SU-DHL-6 (cell line): Measurements from ENCODE around the gene CA5A.
"Not testable (repeated sequence)": the region's sequence is repeated elsewhere in the genome, so short reads cannot be mapped to it uniquely, and the experiment has no call there.

Source experiments
- H2AFZ ChIP-seq: fragments of 200-600 bp; sonication (generic); 2 replicates; pipeline ENCODE4 v1.6.1; 2014; ENCODE audit warnings: low read depth, mild to moderate bottlenecking, moderate library complexity, mixed read lengths, antibody characterized with exemption, low read length; ENCODE audit not compliant: severe bottlenecking
- H3F3A ChIP-seq: fragments of 200-600 bp; shearing (Covaris generic); 2 replicates; pipeline ENCODE4 v1.6.0; 2016; ENCODE audit warnings: antibody characterized with exemption, mild to moderate bottlenecking; ENCODE audit not compliant: insufficient read depth
- H3K27ac ChIP-seq: fragments of 200-600 bp; sonication (generic); 2 replicates; pipeline ENCODE4 v1.5.1; 2016; ENCODE audit warnings: low read depth, mild to moderate bottlenecking, low read length, moderate library complexity, mixed read lengths
- H3K27me3 ChIP-seq: fragments of 200-600 bp; sonication (generic), shearing (Covaris generic); 2 replicates; pipeline ENCODE4 v1.6.0; 2014; ENCODE audit warnings: mild to moderate bottlenecking, low read length
- H3K36me3 ChIP-seq: fragments of 200-600 bp; sonication (generic); 2 replicates; pipeline ENCODE4 v1.6.1; 2014; ENCODE audit warnings: mild to moderate bottlenecking, low read length, mixed read lengths
- H3K4me2 ChIP-seq: fragments of 300-600, 200-600 bp; shearing (Covaris generic), sonication (generic); 2 replicates; pipeline ENCODE4 v1.6.0; 2014; ENCODE audit warnings: low read length, low read depth, mild to moderate bottlenecking; ENCODE audit not compliant: poor library complexity, severe bottlenecking
- H3K4me3 ChIP-seq: fragments of 200-600 bp; sonication (generic); 2 replicates; pipeline ENCODE4 v1.5.1; 2014; ENCODE audit warnings: antibody characterized with exemption, low read length, mild to moderate bottlenecking, mixed read lengths; ENCODE audit not compliant: insufficient read depth, poor library complexity, severe bottlenecking
- H3K79me2 ChIP-seq: fragments of 200-600 bp; sonication (generic); 2 replicates; pipeline ENCODE4 v1.6.1; 2014; ENCODE audit warnings: mild to moderate bottlenecking, low read length, moderate library complexity; ENCODE audit not compliant: insufficient read depth
- H3K9ac ChIP-seq: fragments of 200-600 bp; sonication (generic); 2 replicates; pipeline ENCODE4 v1.7.0; 2014; ENCODE audit warnings: mild to moderate bottlenecking, low read length
- H3K9me2 ChIP-seq: fragments of 200-600 bp; sonication (generic); replicated peaks from 2 replicates; pipeline ENCODE4 v1.6.1; 2014; ENCODE audit warnings: low read length; ENCODE audit not compliant: insufficient read depth
- H3K9me3 ChIP-seq: fragments of 200-600 bp; sonication (generic); 2 replicates; pipeline ENCODE4 v1.6.1; 2014; ENCODE audit warnings: low read length, mixed read lengths; ENCODE audit not compliant: insufficient read depth
- H4K20me1 ChIP-seq: fragments of 200-600 bp; sonication (generic); 2 replicates; pipeline ENCODE4 v1.6.1; 2014; ENCODE audit warnings: low read depth, mild to moderate bottlenecking, antibody characterized with exemption, low read length, moderate library complexity, mixed read lengths
- CTCF ChIP-seq: fragments of 200-600 bp; sonication (generic); IDR thresholded peaks from one replicate; pipeline ENCODE4 v1.5.1; 2017; ENCODE audit warnings: antibody characterized with exemption, mild to moderate bottlenecking, low read length, moderate library complexity; ENCODE audit not compliant: insufficient read depth, poor library complexity, severe bottlenecking
- EZH2phosphoT487 ChIP-seq: fragments of 200-600 bp; sonication (generic), shearing (Covaris generic); conservative IDR thresholded peaks from 2 replicates; pipeline ENCODE4 v1.6.1; 2018; ENCODE audit warnings: mild to moderate bottlenecking, antibody characterized with exemption, low read length, moderate library complexity, mixed read lengths

Gene CA5A

DNA sequence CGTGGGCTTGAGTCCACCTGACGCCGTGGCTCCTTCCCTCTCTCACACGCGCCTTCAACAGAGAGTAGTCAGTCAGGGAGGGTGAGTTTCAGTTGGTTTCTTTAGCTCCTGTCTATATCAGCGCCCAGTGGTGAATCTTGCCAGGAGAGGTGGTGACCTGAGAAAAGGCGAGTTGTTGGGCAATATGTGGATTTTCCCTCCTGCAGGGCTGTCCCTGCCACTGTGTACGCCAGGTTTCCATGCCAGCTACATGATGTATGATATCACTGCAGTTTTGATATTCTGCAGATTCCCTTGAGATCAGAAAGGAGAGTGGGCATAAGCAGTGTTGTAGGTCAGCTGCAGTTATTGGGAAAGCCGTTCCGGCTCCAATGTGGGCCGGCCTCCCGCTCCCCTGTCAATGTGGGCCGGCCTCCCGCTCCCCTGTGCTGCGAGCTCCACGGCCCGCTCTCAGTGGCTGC is 46.3 kb upstream of the CA5A start:
- no peak for TF ChIP-seq CTCF
- TF ChIP-seq EZH2phosphoT487 = no peak
- no peaks in the 10 kb centered on the region for H3K79me2 ChIP-seq
- H3K27me3 ChIP-seq = no peaks in the 10 kb centered on the region
- H2AFZ ChIP-seq = no peak overlapping the region
- no peaks in the 10 kb centered on the region for H3F3A ChIP-seq
- no peaks in the 10 kb centered on the region for H3K9me3 ChIP-seq
- no peak overlapping the region for H3K9ac ChIP-seq
- H3K9me2 ChIP-seq = no peaks in the 10 kb centered on the region
- H3K4me2 ChIP-seq = no peak overlapping the region
- H3K27ac ChIP-seq = no peak overlapping the region
- H3K4me3 ChIP-seq = no peak overlapping the region
- H3K36me3 ChIP-seq = no peaks in the 10 kb centered on the region
- no peaks in the 10 kb centered on the region for H4K20me1 ChIP-seq

DNA sequence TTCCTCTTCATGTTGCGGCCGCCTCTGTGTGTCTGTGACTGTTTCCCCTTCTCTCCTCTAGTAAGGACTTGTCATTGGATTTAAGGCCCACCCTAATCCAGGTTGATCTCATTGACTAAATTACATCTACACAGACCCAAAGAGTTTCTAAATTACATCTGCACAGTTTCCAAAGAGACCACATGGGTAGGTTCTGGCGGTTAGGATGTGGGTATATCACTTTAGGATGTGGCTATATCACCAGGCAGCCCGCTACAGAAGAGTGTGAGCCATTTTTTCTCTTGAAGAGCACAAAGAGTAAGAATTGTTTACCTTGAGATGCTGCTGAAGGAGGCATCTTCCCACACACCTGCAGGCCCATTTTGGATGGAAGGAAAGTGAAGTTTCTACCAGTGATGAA is 45.0 kb upstream of the CA5A start:
- H2AFZ ChIP-seq, H3K4me2 ChIP-seq, H3K9me2 ChIP-seq, H3K27me3 ChIP-seq, H3K79me2 ChIP-seq, H3K9ac ChIP-seq, H3K36me3 ChIP-seq, H4K20me1 ChIP-seq, H3K9me3 ChIP-seq, H3K27ac ChIP-seq, H3K4me3 ChIP-seq, H3F3A ChIP-seq: not testable (repeated sequence)

GRCh38 chr16:87979911-87980630 is 43.7 kb upstream of the CA5A start:
- not testable (repeated sequence) for H3K79me2 ChIP-seq, H2AFZ ChIP-seq, H3K27ac ChIP-seq, H3K4me3 ChIP-seq, H3K9ac ChIP-seq, H3K4me2 ChIP-seq, H4K20me1 ChIP-seq, H3F3A ChIP-seq, H3K9me3 ChIP-seq, H3K36me3 ChIP-seq, H3K27me3 ChIP-seq, H3K9me2 ChIP-seq

- H3F3A ChIP-seq = no peaks in the 10 kb centered on the region
- no peaks in the 10 kb centered on the region for H3K36me3 ChIP-seq
- no peak for TF ChIP-seq CTCF
- no peak for TF ChIP-seq EZH2phosphoT487
- no peaks in the 10 kb centered on the region for H3K27me3 ChIP-seq
- no peaks in the 10 kb centered on the region for H3K9me3 ChIP-seq
- H3K9ac ChIP-seq = no peak overlapping the region
- H3K4me3 ChIP-seq = no peak overlapping the region
- no peak overlapping the region for H3K4me2 ChIP-seq
- H3K79me2 ChIP-seq = peaks cover 6% of the 10 kb centered on the region
- H2AFZ ChIP-seq = no peak overlapping the region
- H3K9me2 ChIP-seq = no peaks in the 10 kb centered on the region
- H4K20me1 ChIP-seq = no peaks in the 10 kb centered on the region
- no peak overlapping the region for H3K27ac ChIP-seq
Measured at GRCh38 chr16:87979352-87979751, 43.0 kb upstream of the CA5A start.
